NCI-H2107 treated with DMSO at 0.1 percent for 48 hours (cell line): ENCODE measurements around the gene RAPGEF6.
"Not testable (repeated sequence)": the region's sequence is repeated elsewhere in the genome, so short reads cannot be mapped to it uniquely, and the experiment has no call there.

ENCODE experiments used
- DNase-seq: peaks from one replicate; lab custom pipeline; 2025; ENCODE audit not compliant: unreplicated experiment; lab: John Stamatoyannopoulos, UW

The RAPGEF6 gene

GRCh38 chr5:131505237-131505908 lies 129.7 kb downstream of the RAPGEF6 start:
- no peak for DNase-seq

- DNase-seq: no peak
These were observed 138.7 kb downstream of the RAPGEF6 start for GRCh38 chr5:131496400-131496713.

- no peak for DNase-seq
These were observed 139.3 kb downstream of the RAPGEF6 start for GRCh38 chr5:131495536-131496399.

DNA sequence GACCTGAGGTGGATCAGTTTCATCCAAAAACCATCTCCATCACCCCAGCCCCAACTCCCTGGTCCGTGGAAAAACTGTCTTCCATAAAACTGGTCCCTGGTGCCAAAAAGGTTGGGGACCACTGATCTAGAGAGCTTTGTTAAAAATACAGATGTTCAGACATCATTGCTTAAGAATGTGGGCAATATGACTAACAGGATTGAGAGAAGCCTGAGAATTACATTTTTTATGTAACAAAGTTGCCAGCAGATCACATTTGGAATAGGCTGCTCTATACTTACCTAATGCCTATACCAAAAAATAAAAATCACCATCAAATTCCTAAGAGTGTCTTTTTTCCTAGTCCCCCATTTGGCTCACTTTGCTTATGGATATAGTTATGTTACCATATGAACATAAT lies 143.3 kb downstream of the RAPGEF6 start:
- DNase-seq: no peak

DNA sequence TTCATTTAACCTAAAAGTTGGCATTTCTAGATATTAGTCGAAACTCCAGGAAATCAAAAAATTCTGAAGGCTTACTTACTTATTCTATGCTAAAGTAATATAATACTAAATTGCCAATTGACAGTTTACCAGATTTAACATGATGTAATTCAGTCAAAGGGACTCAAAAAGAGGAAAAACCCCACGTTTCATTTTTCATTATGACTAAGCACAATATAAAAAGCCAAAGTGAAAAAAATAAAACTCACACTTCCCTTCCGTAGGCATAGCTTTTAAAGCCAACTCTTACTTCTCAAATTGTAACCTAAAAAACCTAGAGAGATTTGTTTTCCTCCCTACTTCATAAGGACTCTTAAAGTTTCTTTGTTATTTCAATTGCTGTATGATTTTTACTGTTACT lies 146.6 kb downstream of the RAPGEF6 start:
- no peak for DNase-seq

DNA sequence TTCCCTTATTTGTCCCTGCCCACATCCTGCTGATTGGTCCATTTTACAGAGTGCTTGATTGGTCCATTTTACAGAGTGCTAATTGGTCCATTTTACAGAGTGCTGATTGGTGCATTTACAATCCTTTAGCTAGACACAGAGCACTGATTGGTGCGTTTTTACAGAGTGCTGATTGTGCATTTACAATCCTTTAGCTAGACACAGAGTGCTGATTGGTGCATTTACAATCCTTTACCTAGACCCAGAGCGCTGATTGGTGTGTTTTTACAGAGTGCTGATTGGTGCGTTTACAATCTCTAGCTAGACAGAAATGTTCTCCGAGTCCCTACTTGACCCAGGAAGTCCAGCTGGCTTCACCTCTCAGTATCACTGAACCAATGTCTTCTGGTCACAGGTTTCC lies 147.7 kb downstream of the RAPGEF6 start:
- not testable (repeated sequence) for DNase-seq

DNA sequence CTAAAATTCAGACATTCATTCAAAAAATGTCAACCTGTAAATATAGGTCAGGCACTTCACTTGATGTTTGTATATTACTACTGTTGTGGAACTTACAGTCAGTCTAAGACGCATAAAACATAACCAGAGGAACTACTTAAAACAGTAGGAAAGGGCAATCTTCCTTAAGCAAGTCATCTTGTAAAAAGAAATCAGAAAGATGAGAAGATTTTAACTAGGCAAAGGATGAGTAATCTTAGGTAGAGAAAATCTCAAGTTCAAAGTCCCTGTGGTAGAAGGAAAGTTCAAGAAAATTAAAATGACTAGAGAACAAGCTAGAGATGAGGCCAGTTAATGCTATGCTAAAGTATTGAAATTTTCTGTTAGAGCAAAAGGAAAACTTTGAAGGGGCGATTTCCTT lies 152.4 kb downstream of the RAPGEF6 start:
- DNase-seq: no peak

DNA sequence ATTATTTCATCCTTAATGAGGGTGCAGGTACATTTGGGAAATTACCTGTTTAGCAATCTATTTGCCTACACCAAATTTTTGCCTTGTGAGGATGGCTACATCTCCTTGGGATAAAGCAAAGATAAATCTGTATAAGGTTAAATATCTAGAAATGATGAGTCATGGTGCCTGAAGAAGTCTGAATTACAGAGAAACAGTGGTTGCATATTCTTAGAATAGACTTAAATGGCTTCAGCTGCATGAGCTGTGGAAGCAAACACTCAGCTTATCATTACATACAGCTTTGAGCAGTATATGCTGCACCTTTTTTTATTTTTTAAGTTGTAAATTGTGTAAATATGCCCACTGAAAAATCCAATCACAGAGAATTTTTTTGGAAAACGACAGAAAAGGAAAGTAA lies 153.5 kb downstream of the RAPGEF6 start:
- no peak for DNase-seq

- DNase-seq: no peak
These were observed 159.5 kb downstream of the RAPGEF6 start for GRCh38 chr5:131475541-131475941.

DNA sequence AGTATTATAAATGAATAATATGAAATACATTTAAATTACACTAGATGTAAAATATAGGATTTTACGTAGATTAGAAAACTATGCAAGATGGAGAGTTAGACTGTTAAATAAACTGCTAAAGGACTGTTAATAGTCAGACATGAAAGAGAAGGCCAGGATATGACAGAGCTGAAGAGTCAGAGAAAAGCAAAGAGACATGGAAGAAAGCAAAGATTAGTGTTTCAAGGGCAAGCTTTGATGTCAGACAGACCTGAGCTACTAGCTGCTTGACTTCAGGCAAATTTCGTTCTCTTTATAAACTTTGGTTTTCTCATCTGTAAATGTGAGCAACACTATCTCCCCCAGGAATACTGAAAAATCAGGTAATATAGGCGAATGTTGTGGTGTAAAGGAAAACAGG lies 161.3 kb downstream of the RAPGEF6 start:
- DNase-seq: no peak

- no peak for DNase-seq
These were observed 168.8 kb downstream of the RAPGEF6 start for GRCh38 chr5:131466171-131466766.

DNA sequence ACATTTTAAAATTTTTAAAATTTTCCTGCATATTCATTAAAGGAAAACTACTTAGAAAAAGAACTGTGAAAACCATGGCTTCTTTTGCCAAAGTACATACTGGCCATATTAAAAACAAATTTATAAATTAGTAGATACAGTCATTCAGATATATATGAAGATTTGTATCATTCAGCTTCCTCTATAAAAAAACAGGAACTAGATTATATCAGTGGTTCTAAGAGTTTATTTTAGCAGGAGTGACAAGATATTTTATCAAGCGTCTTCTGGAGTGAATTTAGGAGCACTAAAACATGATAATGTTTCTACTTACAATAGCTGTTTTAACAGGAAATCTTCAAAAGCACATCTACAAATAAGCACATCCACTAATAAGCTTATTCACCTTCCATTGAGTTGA lies 171.4 kb downstream of the RAPGEF6 start:
- no peak for DNase-seq

- no peak for DNase-seq
These were observed 172.6 kb downstream of the RAPGEF6 start for GRCh38 chr5:131462454-131462853.

DNA sequence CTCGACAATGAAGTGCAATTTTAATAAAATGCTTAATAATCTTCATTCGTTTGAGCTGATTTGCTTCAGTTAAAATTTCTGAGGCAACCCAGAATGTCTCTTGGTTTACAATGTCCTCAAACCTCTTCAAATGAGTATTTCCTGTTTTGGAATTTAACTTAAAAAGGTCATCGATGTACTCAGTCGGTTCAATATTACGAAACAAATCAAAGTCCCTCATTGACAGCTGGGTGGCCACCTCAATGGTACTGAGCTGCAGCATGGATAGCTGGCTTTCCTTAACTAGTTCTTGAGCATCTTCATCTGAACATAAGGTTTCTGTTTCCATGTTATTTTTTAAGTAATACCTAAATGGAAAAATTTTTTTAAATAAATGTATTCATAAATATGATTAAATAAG lies 173.3 kb downstream of the RAPGEF6 start:
- no peak for DNase-seq

- DNase-seq: no peak
These were observed 174.0 kb downstream of the RAPGEF6 start for GRCh38 chr5:131460867-131461572.

DNA sequence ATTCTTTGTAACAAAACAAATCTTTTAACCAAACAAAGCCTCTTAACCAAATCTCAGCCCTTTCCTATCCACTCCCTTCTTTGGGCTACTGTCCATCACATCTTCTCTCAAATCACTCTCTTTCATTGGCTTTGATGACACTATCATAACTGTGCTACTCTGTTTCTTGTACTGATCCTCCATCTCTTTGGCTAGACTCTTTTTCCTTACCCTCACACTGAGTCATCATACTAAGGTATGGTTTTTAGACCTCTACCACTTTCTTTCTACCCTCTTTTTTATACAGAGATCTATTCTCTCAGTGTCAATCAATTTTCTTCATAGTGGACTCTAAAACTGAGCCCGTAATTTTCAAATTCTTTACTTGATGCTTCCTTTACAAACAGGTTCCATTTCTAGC lies 174.9 kb downstream of the RAPGEF6 start:
- no peak for DNase-seq

DNA sequence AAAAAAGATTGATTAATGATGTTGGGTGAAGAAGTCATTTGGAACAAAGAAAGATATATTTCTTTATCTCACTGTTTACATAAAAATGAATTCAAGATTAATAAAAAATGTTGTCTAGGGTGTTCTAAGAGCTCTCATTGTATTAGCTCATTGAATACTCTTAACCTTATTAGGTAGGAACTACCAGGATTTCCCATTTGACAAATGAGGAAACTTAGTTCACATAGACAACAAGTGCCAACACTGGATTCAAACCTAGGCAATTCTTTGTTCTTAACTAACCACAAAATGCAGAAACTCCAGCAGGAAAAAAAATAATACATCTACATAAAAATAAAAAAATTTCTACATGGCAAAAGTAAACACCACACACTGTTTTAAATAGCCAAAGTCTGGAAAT lies 175.8 kb downstream of the RAPGEF6 start:
- DNase-seq: no peak

- DNase-seq: no peak
These were observed 177.8 kb downstream of the RAPGEF6 start for GRCh38 chr5:131457193-131457592.

- no peak for DNase-seq
These were observed 184.1 kb downstream of the RAPGEF6 start for GRCh38 chr5:131450941-131451340.

DNA sequence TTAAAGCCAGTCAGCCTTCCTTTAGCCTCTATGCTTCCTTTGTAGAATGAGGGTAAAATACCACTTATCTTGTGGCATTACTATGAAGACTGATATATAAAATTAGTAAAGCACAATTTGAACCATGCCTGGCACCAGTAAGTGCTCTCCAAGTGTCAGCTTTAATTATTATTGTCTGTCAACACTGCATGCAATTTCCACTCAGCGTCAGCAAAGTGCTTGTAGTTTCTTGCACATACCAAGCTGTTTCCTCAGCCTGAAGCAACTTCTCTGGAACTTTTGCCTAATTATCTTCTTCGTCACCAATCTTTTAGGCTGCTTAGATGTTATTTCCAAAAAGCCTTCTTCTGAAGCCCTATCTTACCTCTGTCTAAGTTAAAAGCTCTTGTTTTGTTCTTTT lies 193.8 kb downstream of the RAPGEF6 start:
- no peak for DNase-seq

DNA sequence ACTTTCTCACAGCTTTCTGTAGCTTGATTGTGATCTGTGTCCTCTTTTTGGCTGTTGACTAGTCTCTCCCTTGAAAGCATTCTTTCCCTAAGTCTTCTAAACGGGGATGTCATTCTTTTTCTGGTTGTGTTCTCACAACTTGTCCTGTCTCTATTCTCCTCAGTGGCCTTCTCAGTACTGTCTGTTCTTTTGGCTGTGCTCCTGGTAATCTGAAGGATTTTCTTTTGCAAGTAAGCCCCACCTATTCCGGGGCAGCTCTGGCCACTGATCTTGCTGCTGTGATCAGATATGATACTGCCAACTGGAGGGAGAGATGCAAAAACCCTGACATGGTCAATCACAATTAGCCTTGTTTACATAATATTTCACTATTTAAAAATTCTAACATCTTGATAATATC lies 198.9 kb downstream of the RAPGEF6 start:
- no peak for DNase-seq

DNA sequence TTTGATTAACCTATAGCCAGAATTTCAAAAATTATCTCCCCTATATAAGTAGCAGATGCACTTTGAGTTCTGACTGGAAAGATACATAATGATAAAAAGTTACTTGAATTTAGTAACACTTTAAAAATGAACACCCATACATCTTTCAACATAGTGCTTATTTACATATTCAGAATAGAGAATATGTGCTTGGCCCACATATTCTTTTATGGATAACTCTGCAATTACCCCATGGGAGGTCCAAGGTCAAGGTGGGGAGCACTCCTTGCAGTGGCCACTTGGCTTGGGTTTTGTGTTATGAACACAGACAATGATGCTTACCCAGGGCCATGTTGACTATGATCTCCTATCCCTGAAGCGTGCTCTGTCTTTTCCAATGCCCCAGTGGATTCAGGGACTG lies 201.9 kb downstream of the RAPGEF6 start:
- DNase-seq: no peak
